ENCODE data around the gene GHR. TPM values are rescaled to one million over a fixed set of nuclear protein-coding genes. Genes with fewer than 3 reads are reported as not detected.

GHR gene
- total and polyA plus RNA-seq, 2 donors (not counting 3 experiments of a cell fraction or from before 2014, with no cell fraction given): 0.27 to 0.28 TPM

- Histone ChIP-seq H3K4me3 (replicated peaks in 1 of 3; ENCODE audit: insufficient read depth in 1 of 3, low read depth in 1 of 3, low read length in 3 of 3) (no peak overlapping the region), H3K9me1 (replicated peaks; ENCODE audit: control insufficient read depth, extremely low read depth, insufficient read depth, low read length) (no peaks in the 10 kb centered on the region), H3K9ac (replicated peaks; ENCODE audit: extremely low read depth, insufficient read depth, low read length) (no peak overlapping the region), H3K36me3 (ENCODE audit: control insufficient read depth in 2 of 2, extremely low read depth in 1 of 2, insufficient read depth in 2 of 2, low read length in 2 of 2) (no peaks in the 10 kb centered on the region), H3K27me3 (ENCODE audit: control insufficient read depth in 2 of 2, insufficient read depth in 2 of 2, low read length in 2 of 2) (no peaks in the 10 kb centered on the region), H3K9me3 (replicated peaks; ENCODE audit: control insufficient read depth, insufficient read depth, low read length) (no peaks in the 10 kb centered on the region), H2AFZ (ENCODE audit: low read depth, low read length) (no peak overlapping the region), H4K20me1 (replicated peaks; ENCODE audit: control insufficient read depth, extremely low read depth, insufficient read depth, low read length) (no peaks in the 10 kb centered on the region), H3K79me2 (ENCODE audit: control insufficient read depth, insufficient read depth, low read length) (no peaks in the 10 kb centered on the region), H3K4me1 (ENCODE audit: control insufficient read depth, extremely low read depth, insufficient read depth, low read length) (no peaks in the 10 kb centered on the region), H3K4me2 (ENCODE audit: insufficient read depth, low read length) (no peak overlapping the region), H3K27ac (ENCODE audit: insufficient read depth, low read depth, low read length) (no peak overlapping the region)
- no TSS peak for BruUV-seq (replicated peaks)
- ChIA-PET POLR2A (no interaction called here), CTCF (no interaction called here)
- no peak for FAIRE-seq
- TF ChIP-seq POLR2AphosphoS5 (IDR thresholded peaks at IDR 0.05; ENCODE audit: insufficient read depth, low read depth, low read length): no peak
- TF ChIP-seq MAX (IDR thresholded peaks at IDR 0.05; ENCODE audit: insufficient read depth, insufficient read length): no peak
- no peak for TF ChIP-seq POLR2A (IDR thresholded peaks at IDR 0.05; ENCODE audit: low read depth, low read length)
- no peak for TF ChIP-seq EZH2 (IDR thresholded peaks at IDR 0.05; ENCODE audit: borderline replicate concordance, low read depth, low read length, severe bottlenecking)
- no peak for TF ChIP-seq JUN (IDR thresholded peaks at IDR 0.05; ENCODE audit: borderline replicate concordance, insufficient read depth, insufficient read length, low read depth)
- TF ChIP-seq CTCF (IDR thresholded peaks at IDR 0.05; ENCODE audit: extremely low read depth in 1 of 2, insufficient read depth in 1 of 2, low read depth in 1 of 2, low read length in 2 of 2): no peak
- no peak for TF ChIP-seq FOS (IDR thresholded peaks at IDR 0.05; ENCODE audit: borderline replicate concordance, insufficient read depth, low read length)
- TF ChIP-seq GATA2 (IDR thresholded peaks at IDR 0.05; ENCODE audit: insufficient read depth, insufficient read length, low read depth, low read length): no peak
- no peak for TF ChIP-seq MYC (IDR thresholded peaks at IDR 0.05; ENCODE audit: low read depth, low read length)
- intact Hi-C loops (cut with micrococcal nuclease): no loop called here
- dilution Hi-C loops (cut with MboI; ENCODE audit: extremely low pct_ligation_motif_present, low sequenced_read_pairs): no loop called here
- DNase-seq (ENCODE audit: low read depth, low spot score): no peak
Observed at GRCh38 chr5:42381973-42382372, 41.3 kb upstream of the GHR start.
